HG02938 (cell line): Measurements from ENCODE around the gene DDX59.
A peak's percentile ranks its signal among the peaks of the same experiment; 100 is the strongest.
"Not testable (repeated sequence)": the region's sequence is repeated elsewhere in the genome, so short reads cannot be mapped to it uniquely, and the experiment has no call there.

Experiments used
- ATAC-seq: cut with Tn5 transposase; IDR thresholded peaks from one replicate; pipeline ENCODE4 v1.9.1; 2021; ENCODE audit warnings: mild to moderate bottlenecking, moderate library complexity; ENCODE audit not compliant: unreplicated experiment

Gene DDX59

GRCh38 chr1:200630515-200630899 is 39.2 kb downstream of the DDX59 start:
- not testable (repeated sequence) for ATAC-seq

DNA sequence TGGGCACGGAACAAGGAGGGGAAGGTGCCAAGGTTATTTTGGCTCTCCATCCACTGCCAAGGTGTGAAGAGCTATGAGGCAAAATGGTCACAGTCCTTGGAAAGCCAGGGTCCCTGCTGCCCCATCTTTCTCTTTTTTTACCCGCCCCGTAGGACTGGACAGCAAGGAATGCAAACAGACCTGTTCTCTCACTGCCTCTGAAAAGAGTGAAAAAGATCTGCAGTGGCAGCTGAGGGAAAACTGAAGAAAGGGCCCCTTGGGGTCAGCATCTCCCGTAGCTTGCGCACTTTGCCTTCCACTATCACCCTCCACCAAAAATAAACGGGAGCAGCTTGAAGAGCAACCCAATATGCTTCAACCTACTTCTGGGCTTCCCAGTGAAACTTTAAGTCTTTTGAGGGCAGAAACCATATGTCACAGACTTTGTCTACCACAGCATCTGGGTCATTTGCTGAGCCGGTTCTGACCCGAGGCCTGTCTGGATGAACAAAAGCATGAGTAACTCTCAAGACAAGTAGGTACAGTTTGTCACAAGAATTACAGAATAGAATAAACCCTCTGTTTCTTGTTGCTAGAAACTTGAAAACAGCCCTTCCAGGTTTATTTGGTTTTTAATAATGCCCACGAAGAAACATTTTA is 39.7 kb downstream of the DDX59 start:
- ATAC-seq = no peak

DNA sequence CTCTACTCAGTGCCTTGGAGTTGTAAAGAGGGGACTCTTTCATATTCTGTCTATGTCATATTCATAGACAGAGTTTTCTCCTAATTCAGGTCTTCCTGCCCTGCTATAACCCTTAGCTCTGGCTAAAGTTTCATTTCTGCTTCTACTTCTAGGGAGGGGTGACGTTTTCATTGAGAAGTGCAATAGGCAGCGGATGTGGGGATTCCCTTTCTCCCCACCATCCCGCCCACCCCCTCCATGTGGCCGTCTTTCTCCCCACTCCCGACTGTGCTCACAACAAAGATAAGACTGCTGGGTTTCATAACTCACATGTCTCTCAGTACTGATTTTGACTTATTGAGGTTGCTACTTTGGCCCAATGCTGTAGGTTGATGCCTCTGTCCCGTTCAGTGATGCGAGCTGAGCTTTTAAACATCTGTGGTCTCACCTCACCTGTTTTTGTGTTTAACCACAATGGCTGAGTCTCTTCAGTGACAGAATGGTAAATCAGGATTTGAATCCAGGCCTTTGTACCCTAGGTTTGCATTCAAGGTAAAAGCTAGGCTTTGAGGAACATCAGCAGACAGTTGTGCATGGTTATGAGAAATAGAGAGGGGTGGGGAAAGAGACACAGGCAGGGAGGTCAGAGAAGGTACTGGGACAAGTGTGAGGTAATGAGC is 41.4 kb downstream of the DDX59 start:
- peak; percentile 85 for ATAC-seq

DNA sequence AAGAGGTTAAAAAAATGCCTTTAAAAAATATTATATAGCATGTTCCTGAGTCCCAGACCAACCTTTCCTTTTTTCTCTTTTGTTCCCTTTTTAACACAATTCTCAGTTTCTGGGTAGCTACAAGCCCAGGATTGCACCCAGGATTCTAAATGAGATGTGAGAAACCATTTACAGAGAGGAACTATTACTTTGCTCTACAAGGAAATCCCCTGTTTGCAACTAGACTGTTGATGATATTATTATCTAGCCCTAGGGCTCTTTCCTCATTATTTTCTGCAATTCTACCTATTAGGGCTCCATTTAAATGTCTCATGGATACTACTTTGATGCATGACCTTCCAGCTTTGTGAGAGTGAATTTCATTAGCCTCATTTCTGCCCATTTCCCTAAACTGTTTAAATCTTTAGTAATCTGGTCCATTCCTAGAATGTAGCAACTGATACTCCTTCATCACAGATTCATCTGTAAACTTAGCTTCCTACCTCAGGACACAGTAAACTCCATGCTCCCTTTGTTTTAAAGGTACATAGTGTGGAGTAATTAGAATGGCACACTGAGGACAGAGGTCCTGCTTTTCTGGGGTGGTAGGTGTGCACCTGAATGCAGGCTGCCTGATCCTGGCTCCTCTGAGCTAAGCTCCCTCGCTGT is 42.0 kb downstream of the DDX59 start:
- no peak for ATAC-seq

- ATAC-seq = no peak
Observed at GRCh38 chr1:200626853-200627534, 42.7 kb downstream of the DDX59 start.

DNA sequence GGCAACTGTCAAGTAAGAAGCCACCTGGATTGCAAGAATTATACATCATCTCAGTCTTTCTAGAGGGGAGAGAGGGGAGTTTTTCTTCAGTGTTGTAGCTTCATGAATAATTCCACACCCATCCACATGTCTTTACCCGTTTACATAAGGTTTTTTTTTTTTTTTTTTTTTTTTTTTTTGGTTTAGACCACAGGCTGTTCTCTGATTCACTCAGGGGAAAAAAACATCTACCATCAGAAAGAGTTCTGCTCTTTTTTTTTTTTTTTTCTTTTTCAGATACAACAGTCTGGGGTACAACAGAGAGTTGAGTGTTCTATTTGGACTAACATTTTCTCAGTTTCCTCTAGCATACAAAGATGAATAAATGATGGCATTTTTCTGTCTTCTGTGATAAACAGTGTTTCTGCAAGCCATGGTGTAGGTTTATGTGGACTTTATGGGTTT is 44.3 kb downstream of the DDX59 start:
- ATAC-seq = no peak

GRCh38 chr1:200624679-200625335 is 44.9 kb downstream of the DDX59 start:
- no peak for ATAC-seq

GRCh38 chr1:200620273-200621131 is 49.2 kb downstream of the DDX59 start, which contains the start of gene KIF14:
Gene KIF14, minus strand, starts transcription at chr1:200620751. Its CDS starts 2,028 bp downstream, at chr1:200618723.
- ATAC-seq = peak; percentile 86

DNA sequence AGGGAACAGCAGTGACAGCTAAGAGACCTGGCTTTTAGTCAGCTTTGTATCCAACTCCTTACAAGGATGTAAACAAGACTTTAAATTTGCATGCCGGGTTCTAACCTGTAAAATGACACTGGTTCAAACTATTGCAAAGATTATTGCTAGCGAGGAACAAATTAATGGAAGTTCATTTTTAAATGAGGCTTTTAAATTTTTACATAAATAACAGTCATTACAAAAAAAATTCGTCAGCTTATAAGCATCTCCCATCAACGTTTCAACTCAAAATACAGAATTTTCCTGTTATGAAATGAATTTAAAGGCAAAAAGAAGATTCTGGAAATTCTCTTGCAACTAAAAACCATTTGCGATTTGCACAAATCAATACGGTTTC is 49.8 kb downstream of the DDX59 start:
- ATAC-seq = no peak

DNA sequence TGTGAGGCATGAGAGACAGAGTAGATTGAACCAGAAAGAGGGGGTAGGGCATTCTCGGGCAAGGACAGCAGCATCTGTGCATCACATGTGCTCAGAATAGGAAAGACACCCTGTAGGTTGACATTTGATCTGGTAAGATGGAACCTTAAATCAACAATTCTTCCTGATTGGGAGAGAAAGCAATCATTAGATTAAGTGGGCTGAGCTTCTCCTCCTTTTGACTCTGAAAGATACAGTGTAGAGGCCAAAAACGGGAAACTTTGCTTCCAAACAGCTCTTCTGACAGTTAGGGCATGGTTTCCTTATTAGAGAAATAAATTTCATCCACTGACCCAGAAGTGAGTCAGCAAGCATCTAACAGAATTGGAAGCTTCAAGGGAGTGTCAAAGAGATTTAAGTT is 58.9 kb downstream of the DDX59 start:
- ATAC-seq = no peak

- ATAC-seq = no peak
Observed at GRCh38 chr1:200602632-200603031, 67.1 kb downstream of the DDX59 start.
